Esophagus squamous epithelium (tissue), 5 donors: ENCODE data around the gene CD96. TPM values are rescaled to one million over a fixed set of nuclear protein-coding genes. Genes with fewer than 3 reads are reported as not detected.

Source experiments
- DNase-seq: peaks from one replicate; lab custom pipeline; 2025; lab: John Stamatoyannopoulos, UW
- H3K27ac ChIP-seq, 4 donors: fragments of 200-600 bp; sonication (generic); one replicate each; pipeline ENCODE4 v1.5.1; 2016 to 2019; ENCODE audit warnings: mild to moderate bottlenecking in 1 of 4
- H3K27me3 ChIP-seq, 4 donors: fragments of 200-600 bp; sonication (generic); 1 replicate in 3 of 4; 2 replicates in 1 of 4; pipeline versions ENCODE4 v1.5.1 to v1.6.0; 2017 to 2021; ENCODE audit warnings: antibody characterized with exemption in 1 of 4
- H3K36me3 ChIP-seq, 3 donors: fragments of 200-600 bp; sonication (generic); one replicate each; pipeline ENCODE4 v1.5.1; 2016 to 2019
- H3K4me1 ChIP-seq, 3 donors: fragments of 200-600 bp; sonication (generic); one replicate each; pipeline ENCODE4 v1.5.1; 2017 to 2019
- H3K4me3 ChIP-seq, 4 donors: fragments of 200-600 bp; sonication (generic); 1 replicate in 3 of 4; 2 replicates in 1 of 4; pipeline ENCODE4 v1.5.1; 2016 to 2019; ENCODE audit warnings: mild to moderate bottlenecking in 2 of 4, moderate library complexity in 1 of 4
- H3K9me3 ChIP-seq, 3 donors: fragments of 200-600 bp; sonication (generic); one replicate each; pipeline ENCODE4 v1.5.1; 2016 to 2019
- CTCF ChIP-seq, 6 experiments: fragments of 450-650 bp in 4 of 6; fragments of 200-600 bp in 2 of 6; sonication (generic) in 2 of 6; IDR thresholded peaks; one replicate each; pipeline ENCODE4 v1.5.1; 2016 to 2019; ENCODE audit warnings: antibody characterized with exemption in 6 of 6, mild to moderate bottlenecking in 4 of 6, moderate library complexity in 4 of 6
- POLR2A ChIP-seq, 4 donors: fragments of 450-650 bp; IDR thresholded peaks; one replicate each; pipeline ENCODE4 v1.6.1; 2017; ENCODE audit warnings: antibody characterized with exemption in 4 of 4, mild to moderate bottlenecking in 4 of 4, moderate library complexity in 3 of 4
- WGBS, 2 donors: methylation state at CpG; one replicate each; pipeline ENCODE4 v1.1.5; 2018; 5-methylcytosine and 5-hydroxymethylcytosine counted together
- intact Hi-C: fragments of 100-400 bp; cut with DNase I; formaldehyde crosslinking; loops from one replicate; pipeline ENCODE4 v1.15.0; 2022
- total RNA-seq, 4 donors: library from RNA; depleted of rRNA; stranded (reverse); fragments of >200 nt; gene quantifications; one replicate each; pipeline ENCODE4 v1.1.0, GENCODE V29; 2016
- donor health status: DM: yes; HTN: yes; CAD: no.

The CD96 gene
- total RNA-seq, 4 donors from 2014 or later = 2.4 to 6.9 (median 2.9) TPM

GRCh38 chr3:111617406-111617805, 75.4 kb downstream of the CD96 start:
- no peak overlapping the region for H3K4me3 ChIP-seq
- H3K4me1 ChIP-seq = peaks cover 0 to 4% (median 0%) of the 10 kb centered on the region in 3 donors
- 100% methylated on average over 1 to 3 of the region's 3 CpGs for WGBS, 2 donors
- TF ChIP-seq CTCF (IDR thresholded peaks at IDR 0.05) (no peak), POLR2A (IDR thresholded peaks at IDR 0.05) (no peak)
- DNase-seq = no peak
- H3K9me3 ChIP-seq = no peaks in the 10 kb centered on the region
- no peak overlapping the region for H3K27ac ChIP-seq
- no peaks in the 10 kb centered on the region for H3K36me3 ChIP-seq
- H3K27me3 ChIP-seq = peaks cover 0 to 6% (median 0%) of the 10 kb centered on the region in 4 donors
- intact Hi-C loops = no loop called here

DNA sequence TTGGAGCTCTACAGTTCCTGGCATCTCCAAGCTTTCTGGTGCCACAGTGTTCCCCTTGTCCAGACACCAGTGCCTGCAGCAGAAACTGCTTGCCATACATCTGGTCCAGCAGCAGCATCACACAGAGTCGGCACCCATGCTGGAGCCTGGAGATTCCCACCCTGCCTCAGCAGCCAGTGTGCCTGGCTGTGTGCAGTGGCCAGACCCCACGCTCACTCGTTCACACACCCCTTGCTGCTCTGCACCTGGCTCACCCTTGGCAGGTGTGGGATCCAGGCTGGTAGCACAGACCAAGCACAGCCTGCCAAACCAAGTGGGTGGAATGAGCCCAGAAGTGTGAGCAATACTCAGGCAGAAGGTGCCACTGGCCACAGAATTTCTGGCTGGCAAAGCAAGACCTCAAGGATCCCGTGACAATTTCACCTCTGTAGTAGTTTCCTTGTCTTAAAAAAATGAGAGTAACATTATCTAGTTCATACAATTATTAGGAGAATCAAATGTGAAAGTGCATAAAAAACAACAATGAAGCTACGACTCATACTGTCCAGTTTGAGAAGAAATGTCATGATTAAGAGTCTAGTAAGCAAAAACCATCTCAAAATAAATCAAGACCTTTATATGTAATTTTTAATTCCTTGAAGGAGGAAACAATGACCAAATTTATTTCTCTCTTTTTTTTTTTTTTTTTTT, 76.1 kb downstream of the CD96 start:
- TF ChIP-seq CTCF (IDR thresholded peaks at IDR 0.05) (no peak), POLR2A (IDR thresholded peaks at IDR 0.05) (no peak)
- DNase-seq = no peak
- Histone ChIP-seq H3K27me3 (peaks cover 0 to 6% (median 0%) of the 10 kb centered on the region in 4 donors), H3K4me3 (no peak overlapping the region), H3K27ac (no peak overlapping the region), H3K9me3 (no peaks in the 10 kb centered on the region), H3K36me3 (no peaks in the 10 kb centered on the region), H3K4me1 (peaks cover 0 to 4% (median 0%) of the 10 kb centered on the region in 3 donors)
- intact Hi-C loops = no loop called here
- WGBS, 2 donors = 51 to 72% methylated on average over 2 of the region's 5 CpGs

DNA sequence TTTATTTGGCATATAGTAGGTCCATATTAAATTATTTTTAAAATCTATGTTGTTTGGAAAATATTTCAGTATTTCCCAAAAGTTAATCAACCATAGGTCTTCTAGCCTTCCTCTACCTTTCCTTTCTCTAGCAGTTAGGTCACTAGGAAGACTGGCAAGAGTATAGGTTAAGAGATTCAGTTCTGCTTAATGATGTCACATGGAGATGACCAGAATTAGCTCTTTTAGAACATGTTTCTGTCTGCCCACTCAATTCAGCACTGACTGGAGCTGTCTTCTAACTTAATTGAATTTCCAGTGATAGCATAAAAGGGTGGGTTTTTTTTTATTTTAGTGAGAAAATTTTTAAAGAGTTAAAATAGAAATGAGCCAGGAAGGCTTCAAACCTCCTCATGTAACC, 76.9 kb downstream of the CD96 start:
- H3K27me3 ChIP-seq = peaks cover 0 to 6% (median 0%) of the 10 kb centered on the region in 4 donors
- peaks cover 0 to 4% (median 0%) of the 10 kb centered on the region in 3 donors for H3K4me1 ChIP-seq
- no peaks in the 10 kb centered on the region for H3K36me3 ChIP-seq
- intact Hi-C loops = no loop called here
- H3K4me3 ChIP-seq = no peak overlapping the region
- H3K9me3 ChIP-seq = no peaks in the 10 kb centered on the region
- DNase-seq = no peak
- no peak overlapping the region for H3K27ac ChIP-seq
- TF ChIP-seq CTCF (IDR thresholded peaks at IDR 0.05) (no peak), POLR2A (IDR thresholded peaks at IDR 0.05) (no peak)

GRCh38 chr3:111619833-111620232, 77.8 kb downstream of the CD96 start:
- no peak overlapping the region for H3K4me3 ChIP-seq
- intact Hi-C loops = no loop called here
- H3K27ac ChIP-seq = no peak overlapping the region
- H3K27me3 ChIP-seq = peaks cover 0 to 6% (median 0%) of the 10 kb centered on the region in 4 donors
- H3K4me1 ChIP-seq = peaks cover 0 to 4% (median 0%) of the 10 kb centered on the region in 3 donors
- 42 to 44% methylated on average over 2 to 3 of the region's 3 CpGs for WGBS, 2 donors
- no peak for DNase-seq
- no peaks in the 10 kb centered on the region for H3K36me3 ChIP-seq
- H3K9me3 ChIP-seq = no peaks in the 10 kb centered on the region
- TF ChIP-seq POLR2A (IDR thresholded peaks at IDR 0.05) = no peak

DNA sequence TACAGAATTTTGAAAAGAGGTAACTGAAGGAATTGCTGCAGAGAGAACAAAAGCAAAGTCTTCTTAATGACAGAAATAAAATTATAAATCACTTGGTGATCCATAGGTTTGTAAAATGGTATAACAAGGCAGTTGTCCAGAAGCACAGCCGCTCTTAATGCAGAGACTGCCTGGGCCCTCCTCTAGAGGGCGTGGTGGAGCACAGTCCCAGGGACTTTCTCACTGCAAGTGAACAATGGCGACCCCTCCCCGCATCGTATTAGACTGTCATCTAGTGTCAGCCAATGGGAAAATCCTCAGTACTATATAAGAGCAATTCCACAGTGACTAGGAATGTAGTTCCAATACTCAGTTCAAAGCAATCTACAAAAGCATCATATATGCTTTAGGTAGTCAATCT, 79.5 kb downstream of the CD96 start:
- no peak overlapping the region for H3K27ac ChIP-seq
- H3K36me3 ChIP-seq = no peaks in the 10 kb centered on the region
- intact Hi-C loops = no loop called here
- WGBS, 2 donors = 50 to 66% methylated on average over 3 to 5 of the region's 5 CpGs
- DNase-seq = no peak
- TF ChIP-seq POLR2A (IDR thresholded peaks at IDR 0.05) = no peak
- TF ChIP-seq CTCF (IDR thresholded peaks at IDR 0.05) = peak in 2 of 6 experiments; percentile 29 to 38
- H3K4me1 ChIP-seq = peaks cover 0 to 3% (median 0%) of the 10 kb centered on the region in 3 donors
- H3K27me3 ChIP-seq = peaks cover 0 to 6% (median 0%) of the 10 kb centered on the region in 4 donors
- no peak overlapping the region for H3K4me3 ChIP-seq
- no peaks in the 10 kb centered on the region for H3K9me3 ChIP-seq
